GM21529 (cell line): ENCODE measurements around the gene STX8.
"Not testable (repeated sequence)": the region's sequence is repeated elsewhere in the genome, so short reads cannot be mapped to it uniquely, and the experiment has no call there.

Experiments used
- ATAC-seq: cut with Tn5 transposase; IDR thresholded peaks from one replicate; pipeline ENCODE4 v1.9.1; 2021; ENCODE audit not compliant: unreplicated experiment

Gene STX8

GRCh38 chr17:9512323-9513168 is 63.1 kb downstream of the STX8 start:
- no peak for ATAC-seq

- ATAC-seq: no peak
Measured at GRCh38 chr17:9509236-9509816, 66.3 kb downstream of the STX8 start.

DNA sequence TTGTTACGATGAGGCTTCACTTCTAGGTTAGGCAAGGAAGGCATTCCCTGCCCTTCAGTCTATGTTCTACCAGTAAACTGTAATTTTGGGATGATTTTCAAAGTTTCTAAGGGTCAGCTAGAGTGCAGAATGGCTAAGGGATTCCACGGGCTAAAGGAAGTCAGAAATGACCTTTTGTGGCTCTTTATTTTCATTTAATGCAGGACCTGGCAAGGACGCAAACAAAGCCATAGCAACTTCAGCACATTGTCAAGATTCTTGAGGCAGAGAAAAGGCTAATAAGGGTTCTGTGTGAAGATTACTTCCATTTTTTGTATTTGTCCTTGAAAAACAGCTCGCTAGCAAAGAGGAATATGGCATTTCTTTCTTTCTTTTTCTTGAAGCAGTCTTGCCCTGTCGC is 76.6 kb downstream of the STX8 start:
- no peak for ATAC-seq

DNA sequence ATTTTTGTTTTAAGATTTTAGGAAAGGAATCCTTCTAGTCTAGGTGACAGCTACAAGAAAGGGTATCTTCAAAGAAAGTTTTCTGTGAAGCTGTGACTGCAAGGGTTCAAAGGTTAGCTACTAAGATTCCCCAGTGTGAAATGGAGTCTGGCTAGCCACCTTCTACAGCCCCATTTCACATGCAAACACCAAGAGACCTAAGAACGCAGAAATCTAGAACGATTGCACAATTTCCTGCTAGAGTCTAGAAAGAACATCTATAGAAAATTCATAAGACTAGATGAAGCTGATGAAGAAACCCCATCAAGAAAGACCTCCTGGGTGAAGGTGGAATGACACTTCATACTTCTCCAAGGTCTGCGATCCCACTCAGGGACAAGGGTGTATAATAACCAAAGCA is 77.1 kb downstream of the STX8 start:
- no peak for ATAC-seq

- ATAC-seq: no peak
Measured at GRCh38 chr17:9488556-9488955, 87.1 kb downstream of the STX8 start.

GRCh38 chr17:9487406-9487805 is 88.2 kb downstream of the STX8 start:
- ATAC-seq: no peak

- ATAC-seq: no peak
Measured at GRCh38 chr17:9484789-9485188, 90.8 kb downstream of the STX8 start.

- ATAC-seq: no peak
Measured at GRCh38 chr17:9479964-9480363, 95.7 kb downstream of the STX8 start.

DNA sequence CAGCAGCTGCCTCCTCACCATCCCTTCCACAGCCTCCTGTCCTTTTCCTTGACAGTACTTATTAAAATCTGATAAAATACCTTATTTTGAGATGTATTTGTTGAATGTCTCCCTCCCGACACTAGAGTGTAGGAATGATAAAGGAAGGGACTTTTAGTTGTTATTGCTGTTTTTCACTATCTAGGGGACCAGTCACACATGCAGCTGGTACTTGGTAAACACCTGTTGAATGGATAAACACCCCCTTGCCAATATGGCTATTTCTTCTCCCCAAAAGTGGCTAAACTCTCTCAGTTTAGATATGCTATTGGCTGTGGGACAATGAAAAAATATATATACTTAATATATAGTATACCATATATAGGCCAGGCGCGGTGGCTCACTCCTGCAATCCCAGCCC is 96.7 kb downstream of the STX8 start:
- ATAC-seq: no peak

DNA sequence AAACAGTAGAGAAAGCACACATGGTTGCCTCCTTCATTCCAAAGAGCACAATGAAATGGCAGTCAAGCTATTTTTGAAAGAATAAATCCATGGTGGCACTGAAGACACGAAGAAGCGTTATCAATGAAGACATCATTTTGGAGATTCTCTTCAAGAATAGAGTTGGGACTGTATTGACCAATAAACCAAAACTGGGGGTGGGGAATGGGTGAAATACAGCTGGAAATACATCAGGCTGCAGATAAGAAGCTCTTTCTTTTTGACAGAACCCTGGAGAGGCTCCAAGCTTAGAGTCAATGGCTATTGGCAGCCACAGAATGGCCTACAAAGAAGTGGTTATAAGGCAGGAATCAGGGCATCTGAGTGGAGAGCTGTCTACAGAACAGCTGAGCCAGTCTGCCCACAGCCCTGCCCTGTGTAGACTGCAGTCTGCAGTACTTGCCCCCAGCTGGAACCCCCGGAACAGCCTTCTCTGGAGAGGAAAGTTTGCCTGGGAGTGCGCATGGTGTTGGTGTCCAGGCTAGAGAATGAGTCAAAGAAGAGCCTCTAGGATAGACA is 100.4 kb downstream of the STX8 start:
- ATAC-seq: no peak

GRCh38 chr17:9473711-9474110 is 101.9 kb downstream of the STX8 start:
- no peak for ATAC-seq

- ATAC-seq: no peak
Measured at GRCh38 chr17:9472541-9472940, 103.1 kb downstream of the STX8 start.

- no peak for ATAC-seq
Measured at GRCh38 chr17:9472094-9472493, 103.5 kb downstream of the STX8 start.

DNA sequence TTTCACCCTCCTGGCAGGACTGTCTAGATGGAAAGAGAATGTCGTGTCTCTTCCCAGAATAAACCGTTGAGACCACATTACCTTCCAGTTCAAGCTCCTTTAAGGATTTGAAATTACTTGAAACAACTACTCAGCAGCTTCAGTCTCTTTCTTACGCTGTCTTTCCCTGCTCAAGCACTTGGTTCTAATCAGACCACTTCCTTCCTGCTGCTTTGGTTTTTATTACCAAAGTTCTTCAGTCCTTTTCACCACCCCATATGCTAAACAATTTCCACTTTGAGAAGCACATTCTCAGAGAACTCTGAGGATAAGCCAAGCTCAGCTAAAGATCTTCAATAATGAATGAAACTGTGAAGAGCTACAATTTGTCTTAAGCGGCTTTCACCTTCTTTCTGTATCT is 105.4 kb downstream of the STX8 start:
- ATAC-seq: no peak

DNA sequence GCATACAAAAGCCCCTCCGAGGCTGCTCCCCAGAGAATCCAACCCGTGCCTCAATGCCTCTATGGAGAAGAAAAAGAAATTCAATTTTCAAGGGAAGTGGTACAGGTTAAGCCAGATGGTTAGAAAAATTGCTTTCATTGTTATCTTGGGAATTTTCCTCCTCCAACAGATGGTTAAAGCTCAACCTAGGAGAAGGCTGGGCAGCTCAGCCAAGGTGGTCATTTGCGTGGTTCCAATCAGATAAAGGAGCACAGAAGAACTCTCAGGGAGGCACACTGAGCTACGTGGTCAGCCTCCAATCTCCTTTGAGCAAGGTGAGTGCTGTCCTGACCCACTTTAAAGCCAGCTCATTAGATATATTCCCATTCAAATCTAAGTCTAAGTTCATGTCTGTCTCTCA is 106.7 kb downstream of the STX8 start:
- ATAC-seq: no peak

GRCh38 chr17:9468532-9468931 is 107.1 kb downstream of the STX8 start:
- ATAC-seq: no peak

GRCh38 chr17:9467518-9467917 is 108.1 kb downstream of the STX8 start:
- ATAC-seq: no peak

- no peak for ATAC-seq
Measured at GRCh38 chr17:9465210-9465921, 110.3 kb downstream of the STX8 start.

GRCh38 chr17:9457005-9457404 is 118.6 kb downstream of the STX8 start:
- no peak for ATAC-seq

DNA sequence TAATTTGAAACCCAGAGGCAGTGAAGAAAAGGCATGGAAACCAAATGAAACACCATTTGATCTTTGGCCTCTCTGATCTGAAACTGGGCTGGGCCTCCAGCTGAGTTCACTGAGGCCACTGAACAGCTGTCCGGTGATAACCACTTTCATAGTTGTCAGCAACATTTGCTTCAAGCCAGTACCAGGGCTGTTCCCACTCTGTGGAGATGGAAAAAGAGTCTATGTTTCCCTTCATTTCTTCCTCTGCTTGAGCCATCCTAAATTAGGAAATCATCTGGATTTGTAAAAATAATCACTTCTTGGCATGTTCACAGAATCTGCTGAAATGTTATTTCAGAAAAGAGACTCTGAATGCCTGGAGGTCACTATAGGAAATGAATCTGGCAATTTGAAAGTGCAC is 119.3 kb downstream of the STX8 start:
- ATAC-seq: no peak

- no peak for ATAC-seq
Measured at GRCh38 chr17:9451934-9452333, 123.7 kb downstream of the STX8 start.

- not testable (repeated sequence) for ATAC-seq
Measured at GRCh38 chr17:9447298-9447697, 128.3 kb downstream of the STX8 start.
